Chondrocyte (in vitro differentiated cells): ENCODE measurements around the gene UBQLN4. TPM values are rescaled to one million over a fixed set of nuclear protein-coding genes. Genes with fewer than 3 reads are reported as not detected.

Experiments used
- DNase-seq: peaks from one replicate; pipeline ENCODE4 v3.0.0; 2021; ENCODE audit warnings: mixed read lengths, low spot score
- H3K27ac Mint-ChIP-seq: one replicate; pipeline ENCODE4 v1.8.0; 2021; ENCODE audit warnings: mild to moderate bottlenecking, moderate library complexity, mixed read lengths; ENCODE audit not compliant: unreplicated experiment
- H3K27me3 Mint-ChIP-seq: 2 replicates; pipeline ENCODE4 v1.8.0; 2021; ENCODE audit warnings: low read depth, mixed read lengths
- H3K36me3 Mint-ChIP-seq: 2 replicates; pipeline ENCODE4 v1.8.0; 2021; ENCODE audit warnings: low read depth, mixed read lengths
- H3K4me1 Mint-ChIP-seq: 2 replicates; pipeline ENCODE4 v1.8.0; 2021; ENCODE audit warnings: low read depth, mild to moderate bottlenecking, mixed read lengths
- H3K4me3 Mint-ChIP-seq: one replicate; pipeline ENCODE4 v1.8.0; 2021; ENCODE audit warnings: mild to moderate bottlenecking, moderate library complexity, mixed read lengths; ENCODE audit not compliant: unreplicated experiment
- H3K9me3 Mint-ChIP-seq: 2 replicates; pipeline ENCODE4 v1.8.0; 2021; ENCODE audit warnings: low read depth, mixed read lengths
- CTCF ChIP-seq: fragments of 200-600 bp; sonication (generic); IDR thresholded peaks from 2 replicates; pipeline ENCODE4 v1.5.0; 2021; ENCODE audit warnings: antibody characterized with exemption, mild to moderate bottlenecking, moderate library complexity
- total RNA-seq: library from RNA; stranded (reverse); gene quantifications from 3 replicates; pipeline ENCODE4 v1.2.1, GENCODE V29; 2021

The UBQLN4 gene
- total RNA-seq, 1 donor from 2014 or later: 30.2 TPM

GRCh38 chr1:156076609-156077429 is 23.2 kb upstream of the UBQLN4 start:
- DNase-seq: no peak
- no peaks in the 10 kb centered on the region for H3K27me3 Mint-ChIP-seq
- peak overlapping the region; percentile 9 for H3K4me3 Mint-ChIP-seq
- no peak for TF ChIP-seq CTCF
- peaks cover 6% of the 10 kb centered on the region for H3K36me3 Mint-ChIP-seq
- no peaks in the 10 kb centered on the region for H3K9me3 Mint-ChIP-seq
- peaks cover 56% of the 10 kb centered on the region for H3K4me1 Mint-ChIP-seq
- H3K27ac Mint-ChIP-seq: no peak overlapping the region

GRCh38 chr1:156075775-156076204 is 22.2 kb upstream of the UBQLN4 start:
- H3K27ac Mint-ChIP-seq: no peak overlapping the region
- H3K9me3 Mint-ChIP-seq: no peaks in the 10 kb centered on the region
- DNase-seq: no peak
- H3K27me3 Mint-ChIP-seq: no peaks in the 10 kb centered on the region
- peaks cover 51% of the 10 kb centered on the region for H3K4me1 Mint-ChIP-seq
- peaks cover 6% of the 10 kb centered on the region for H3K36me3 Mint-ChIP-seq
- no peak for TF ChIP-seq CTCF
- no peak overlapping the region for H3K4me3 Mint-ChIP-seq

- Mint-ChIP-seq H3K36me3 (peaks cover 6% of the 10 kb centered on the region), H3K9me3 (no peaks in the 10 kb centered on the region), H3K4me1 (peaks cover 45% of the 10 kb centered on the region), H3K27ac (no peak overlapping the region), H3K27me3 (no peaks in the 10 kb centered on the region), H3K4me3 (no peak overlapping the region)
- TF ChIP-seq CTCF: no peak
- no peak for DNase-seq
These were observed 21.6 kb upstream of the UBQLN4 start for GRCh38 chr1:156075162-156075561.

GRCh38 chr1:156074661-156075060 is 21.1 kb upstream of the UBQLN4 start:
- H3K36me3 Mint-ChIP-seq: peaks cover 6% of the 10 kb centered on the region
- DNase-seq: no peak
- no peaks in the 10 kb centered on the region for H3K9me3 Mint-ChIP-seq
- H3K4me3 Mint-ChIP-seq: no peak overlapping the region
- no peak for TF ChIP-seq CTCF
- no peak overlapping the region for H3K27ac Mint-ChIP-seq
- H3K4me1 Mint-ChIP-seq: peaks cover 41% of the 10 kb centered on the region
- no peaks in the 10 kb centered on the region for H3K27me3 Mint-ChIP-seq

GRCh38 chr1:156073740-156074139 is 20.1 kb upstream of the UBQLN4 start:
- no peaks in the 10 kb centered on the region for H3K9me3 Mint-ChIP-seq

More at GRCh38 chr1:156073740-156074139, 20.1 kb upstream of the UBQLN4 start:
- H3K36me3 Mint-ChIP-seq: peaks cover 6% of the 10 kb centered on the region
- no peak for DNase-seq
- no peak overlapping the region for H3K4me3 Mint-ChIP-seq
- no peak overlapping the region for H3K27ac Mint-ChIP-seq
- H3K4me1 Mint-ChIP-seq: peaks cover 34% of the 10 kb centered on the region
- no peaks in the 10 kb centered on the region for H3K27me3 Mint-ChIP-seq
- TF ChIP-seq CTCF: no peak
